C4-2B (cell line): Measurements from ENCODE around the gene KCNT1.

ENCODE experiments used
- ZFX ChIP-seq: fragments of 450-650 bp; IDR thresholded peaks from 2 replicates; pipeline ENCODE4 v1.6.1; 2017
- TF ChIP-seq, protein P1 (sequence below): fragments of 450-650 bp; conservative IDR thresholded peaks from 2 replicates; pipeline ENCODE4 v1.5.1; 2017; ENCODE audit warnings: mild to moderate bottlenecking

DNA sequence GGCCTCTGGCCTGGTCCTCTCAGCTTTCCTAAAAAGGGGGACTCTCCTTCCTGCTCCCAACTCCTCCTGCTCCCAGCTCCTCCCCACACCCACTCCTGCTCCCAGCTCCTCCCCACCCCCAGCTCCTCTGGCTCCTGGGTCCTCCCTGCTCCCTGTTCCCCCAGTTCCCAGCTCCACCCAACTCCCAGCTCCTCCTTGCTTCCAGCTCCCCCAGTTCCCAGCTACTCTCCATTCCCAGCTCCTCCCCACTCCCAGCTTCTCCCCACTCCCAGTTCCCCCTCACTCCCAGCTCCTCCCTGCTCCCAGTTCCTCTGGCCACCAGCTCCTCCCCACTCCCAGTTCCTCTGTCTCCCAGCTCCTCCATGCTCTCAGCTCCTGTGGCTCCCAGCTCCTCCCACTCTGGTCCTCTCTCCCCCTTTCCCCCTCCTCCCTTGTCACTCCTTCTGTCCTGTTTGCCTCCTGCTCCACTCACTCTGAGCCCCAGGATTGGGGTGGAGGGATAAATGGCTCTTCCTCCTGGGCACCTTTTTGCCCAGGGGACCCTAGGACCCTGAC is 75.7 kb downstream of the KCNT1 start:
- TF ChIP-seq, protein P1, sequence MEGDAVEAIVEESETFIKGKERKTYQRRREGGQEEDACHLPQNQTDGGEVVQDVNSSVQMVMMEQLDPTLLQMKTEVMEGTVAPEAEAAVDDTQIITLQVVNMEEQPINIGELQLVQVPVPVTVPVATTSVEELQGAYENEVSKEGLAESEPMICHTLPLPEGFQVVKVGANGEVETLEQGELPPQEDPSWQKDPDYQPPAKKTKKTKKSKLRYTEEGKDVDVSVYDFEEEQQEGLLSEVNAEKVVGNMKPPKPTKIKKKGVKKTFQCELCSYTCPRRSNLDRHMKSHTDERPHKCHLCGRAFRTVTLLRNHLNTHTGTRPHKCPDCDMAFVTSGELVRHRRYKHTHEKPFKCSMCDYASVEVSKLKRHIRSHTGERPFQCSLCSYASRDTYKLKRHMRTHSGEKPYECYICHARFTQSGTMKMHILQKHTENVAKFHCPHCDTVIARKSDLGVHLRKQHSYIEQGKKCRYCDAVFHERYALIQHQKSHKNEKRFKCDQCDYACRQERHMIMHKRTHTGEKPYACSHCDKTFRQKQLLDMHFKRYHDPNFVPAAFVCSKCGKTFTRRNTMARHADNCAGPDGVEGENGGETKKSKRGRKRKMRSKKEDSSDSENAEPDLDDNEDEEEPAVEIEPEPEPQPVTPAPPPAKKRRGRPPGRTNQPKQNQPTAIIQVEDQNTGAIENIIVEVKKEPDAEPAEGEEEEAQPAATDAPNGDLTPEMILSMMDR, result no peak
- no peak for TF ChIP-seq ZFX
